ENCODE measurements around the gene CD52.
"Not testable (repeated sequence)": the region's sequence is repeated elsewhere in the genome, so short reads cannot be mapped to it uniquely, and the experiment has no call there.

Gene CD52

DNA sequence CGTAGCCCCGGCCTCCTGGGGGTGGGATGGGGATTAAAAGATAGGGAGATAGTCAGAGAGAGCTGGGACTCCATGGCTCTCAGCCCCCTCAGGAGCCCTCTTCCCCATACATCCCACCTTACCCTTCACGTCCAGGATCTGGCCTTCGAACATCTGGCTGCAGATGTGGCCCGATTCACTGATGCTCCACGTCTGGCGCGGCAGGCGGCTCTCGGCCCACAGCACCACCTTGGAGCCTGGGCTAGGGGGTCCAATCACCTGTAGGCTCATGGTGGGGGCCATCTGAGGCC is 4.2 kb downstream of the CD52 start:
- no peak for DNase-seq
- in situ Hi-C loops (cut with MboI; ENCODE audit: low pct_unique_long_range_greater_than_20kb, low sequenced_read_pairs), result no loop called here

DNA sequence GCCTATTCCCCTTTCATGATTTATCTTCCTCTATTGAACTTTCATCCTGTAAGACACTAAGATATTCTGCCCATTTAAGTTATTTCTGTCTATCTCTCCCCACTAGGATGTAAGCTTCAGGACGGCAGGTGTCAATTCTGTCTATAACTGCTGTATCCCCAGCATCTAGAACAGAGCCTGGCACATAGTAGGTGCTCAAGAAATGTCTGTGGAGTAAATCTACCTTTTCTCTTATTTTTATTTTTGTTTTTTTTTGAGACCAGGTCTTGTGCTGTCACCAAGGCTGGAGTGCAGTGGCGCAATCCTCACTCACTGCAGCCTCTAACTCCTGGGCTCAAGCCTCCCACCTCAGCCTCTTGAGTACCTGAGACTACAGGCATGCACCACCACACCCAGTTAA is 5.6 kb downstream of the CD52 start:
- in situ Hi-C loops (cut with MboI; ENCODE audit: low pct_unique_long_range_greater_than_20kb, low sequenced_read_pairs), result no loop called here
- no peak for DNase-seq

DNA sequence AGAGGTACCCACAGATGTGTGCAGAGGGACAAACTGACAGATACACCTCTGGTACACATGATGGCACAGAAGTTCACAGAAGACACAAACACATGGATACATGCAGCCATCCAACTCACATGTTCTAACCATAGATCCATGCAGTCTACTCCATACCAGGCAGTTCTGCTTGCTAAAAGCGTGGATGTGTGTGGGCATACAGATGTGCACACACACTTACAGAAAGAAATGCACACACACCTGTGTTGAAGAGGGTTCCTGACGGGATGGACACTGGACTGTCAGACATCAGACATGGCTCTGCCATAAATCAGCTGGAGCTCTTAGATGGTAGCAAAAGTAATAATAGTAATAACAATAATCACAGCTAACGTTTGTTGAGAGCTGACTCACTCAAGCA is 6.8 kb downstream of the CD52 start:
- DNase-seq, result no peak
- in situ Hi-C loops (cut with MboI; ENCODE audit: low pct_unique_long_range_greater_than_20kb, low sequenced_read_pairs), result no loop called here

DNA sequence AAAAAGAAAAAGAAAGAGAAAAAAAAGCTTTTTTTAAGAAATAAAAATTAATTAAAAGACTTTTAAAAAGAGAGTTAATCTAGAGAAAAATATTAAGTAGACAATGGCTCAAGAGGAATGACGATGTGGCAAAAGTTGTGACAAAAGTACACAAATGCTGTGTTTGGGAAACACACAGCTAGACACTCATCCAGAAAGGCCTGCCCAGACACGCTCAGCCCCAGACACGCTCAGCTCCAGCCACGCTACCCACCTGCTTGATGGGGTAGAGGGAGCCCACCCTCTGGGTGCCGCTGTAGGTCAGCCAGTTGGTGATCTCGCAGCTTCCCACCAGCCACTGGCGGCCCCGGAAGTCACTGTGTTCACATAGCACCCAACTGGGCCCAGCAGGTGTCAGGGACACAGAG is 10.2 kb downstream of the CD52 start:
- DNase-seq, result no peak
- in situ Hi-C loops (cut with MboI; ENCODE audit: low pct_unique_long_range_greater_than_20kb, low sequenced_read_pairs), result no loop called here

DNA sequence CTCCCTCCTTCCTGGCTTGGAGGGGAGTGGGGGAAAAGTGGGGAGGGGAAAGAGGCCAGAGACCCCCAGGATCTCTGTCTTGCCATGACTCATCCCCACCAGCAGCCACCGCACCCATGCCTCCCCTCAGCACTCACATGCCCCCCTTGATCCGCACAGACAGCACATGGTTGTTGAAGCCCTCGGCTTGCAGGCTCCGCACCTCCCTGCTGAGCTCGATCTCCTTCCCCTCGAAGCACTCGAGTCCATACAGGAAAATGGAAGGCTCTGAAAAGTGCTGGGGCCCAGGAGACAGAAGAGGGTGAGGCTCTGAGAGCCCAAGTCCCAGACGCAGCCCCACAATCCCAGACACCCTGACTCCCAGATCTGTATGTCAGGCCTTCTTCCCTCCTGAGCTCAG is 10.8 kb downstream of the CD52 start:
- DNase-seq, result no peak
- in situ Hi-C loops (cut with MboI; ENCODE audit: low pct_unique_long_range_greater_than_20kb, low sequenced_read_pairs), result no loop called here

DNA sequence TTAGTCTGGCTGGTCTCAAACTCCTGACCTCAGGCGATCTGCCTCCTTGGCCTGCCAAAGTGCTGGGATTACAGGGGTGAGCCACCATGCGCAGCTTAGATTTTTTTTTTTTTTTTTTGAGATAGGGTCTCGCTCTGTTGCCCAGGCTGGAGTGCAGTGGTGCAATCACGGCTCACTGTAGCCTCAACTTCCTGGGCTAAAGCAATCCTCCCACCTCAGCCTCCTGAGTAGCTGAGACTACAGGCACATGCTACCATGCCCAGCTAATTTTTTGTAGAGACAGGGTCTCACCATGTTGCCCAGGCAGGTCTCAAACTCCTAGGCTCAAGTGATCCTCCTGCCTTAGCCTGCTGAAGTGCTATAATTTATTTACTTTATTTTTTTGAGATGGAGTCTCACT is 11.6 kb downstream of the CD52 start:
- DNase-seq; in situ Hi-C loops (cut with MboI; ENCODE audit: low pct_unique_long_range_greater_than_20kb, low sequenced_read_pairs): not testable (repeated sequence)

DNA sequence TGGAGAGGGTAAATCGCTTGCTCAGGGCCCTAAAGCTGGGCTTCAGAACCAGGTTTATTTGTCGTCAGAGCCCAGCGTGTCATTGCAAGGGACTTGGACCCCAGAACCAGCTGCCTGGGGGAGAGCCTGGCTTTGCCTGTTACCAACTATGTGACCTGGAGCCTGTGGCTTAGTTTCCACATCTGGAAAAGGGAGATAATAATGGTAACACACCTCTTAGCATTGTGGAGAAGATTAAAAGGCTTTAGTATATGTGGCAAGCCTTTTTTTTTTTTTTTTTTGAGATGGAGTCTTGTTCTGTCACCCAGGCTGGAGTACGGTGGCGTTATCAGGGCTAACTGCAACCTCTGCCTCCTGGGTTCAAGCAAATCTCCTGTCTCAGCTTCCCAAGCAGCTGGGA is 12.5 kb downstream of the CD52 start:
- in situ Hi-C loops (cut with MboI; ENCODE audit: low pct_unique_long_range_greater_than_20kb, low sequenced_read_pairs), result no loop called here
- no peak for DNase-seq

DNA sequence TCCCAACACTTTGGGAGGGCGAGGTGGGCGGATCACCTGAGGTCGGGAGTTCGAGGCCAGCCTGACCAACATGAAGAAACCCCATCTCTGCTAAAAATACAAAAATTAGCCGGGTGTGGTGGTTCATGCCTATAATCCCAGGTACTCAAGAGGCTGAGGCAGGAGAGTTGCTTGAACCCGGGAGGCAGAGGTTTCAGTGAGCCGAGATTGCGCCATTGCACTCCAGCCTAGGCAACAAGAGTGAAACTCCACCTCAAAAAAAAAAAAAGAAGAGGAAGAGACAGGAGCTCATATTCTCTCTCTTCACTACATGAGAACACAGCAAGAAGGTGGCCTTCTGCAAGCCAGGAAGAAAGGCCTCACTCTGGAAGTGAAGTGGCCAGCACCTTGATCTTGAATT is 15.6 kb downstream of the CD52 start:
- in situ Hi-C loops (cut with MboI; ENCODE audit: low pct_unique_long_range_greater_than_20kb, low sequenced_read_pairs); DNase-seq: not testable (repeated sequence)

DNA sequence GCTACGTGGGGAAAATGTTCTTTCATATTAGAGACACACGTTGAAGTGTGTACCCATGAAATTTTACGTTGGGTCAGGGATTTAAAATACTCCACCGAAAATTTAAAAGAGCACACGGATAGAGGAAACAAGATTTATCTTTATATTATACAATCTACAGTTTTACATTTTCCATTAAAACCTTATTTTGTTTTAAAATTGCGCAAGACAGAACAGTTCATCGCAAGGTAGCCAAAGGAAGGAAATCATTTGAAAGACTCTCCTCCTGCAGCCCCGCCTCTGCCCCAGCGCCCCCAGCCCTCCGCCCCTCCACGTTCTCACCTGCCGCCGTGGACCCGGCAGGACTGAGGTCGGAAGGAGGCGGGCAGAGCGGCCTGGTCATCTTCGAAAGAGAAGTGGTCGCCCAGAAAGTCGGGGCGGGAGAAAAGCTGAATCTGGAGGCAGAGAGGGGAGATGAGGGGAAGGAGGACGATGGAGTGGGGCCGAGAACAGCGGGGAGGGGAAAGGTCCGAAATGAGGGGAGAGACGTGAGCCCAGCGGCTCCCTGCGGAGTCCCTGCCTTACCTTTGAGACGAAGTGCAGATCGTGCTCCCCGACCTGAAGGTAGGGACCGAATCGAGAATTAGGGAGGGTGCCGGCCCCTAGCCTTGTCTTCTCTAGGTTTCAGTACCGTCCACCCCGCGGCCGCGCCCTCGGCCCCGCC is 18.2 kb downstream of the CD52 start:
- no peak for DNase-seq
- in situ Hi-C loops (cut with MboI; ENCODE audit: low pct_unique_long_range_greater_than_20kb, low sequenced_read_pairs), result no loop called here

DNA sequence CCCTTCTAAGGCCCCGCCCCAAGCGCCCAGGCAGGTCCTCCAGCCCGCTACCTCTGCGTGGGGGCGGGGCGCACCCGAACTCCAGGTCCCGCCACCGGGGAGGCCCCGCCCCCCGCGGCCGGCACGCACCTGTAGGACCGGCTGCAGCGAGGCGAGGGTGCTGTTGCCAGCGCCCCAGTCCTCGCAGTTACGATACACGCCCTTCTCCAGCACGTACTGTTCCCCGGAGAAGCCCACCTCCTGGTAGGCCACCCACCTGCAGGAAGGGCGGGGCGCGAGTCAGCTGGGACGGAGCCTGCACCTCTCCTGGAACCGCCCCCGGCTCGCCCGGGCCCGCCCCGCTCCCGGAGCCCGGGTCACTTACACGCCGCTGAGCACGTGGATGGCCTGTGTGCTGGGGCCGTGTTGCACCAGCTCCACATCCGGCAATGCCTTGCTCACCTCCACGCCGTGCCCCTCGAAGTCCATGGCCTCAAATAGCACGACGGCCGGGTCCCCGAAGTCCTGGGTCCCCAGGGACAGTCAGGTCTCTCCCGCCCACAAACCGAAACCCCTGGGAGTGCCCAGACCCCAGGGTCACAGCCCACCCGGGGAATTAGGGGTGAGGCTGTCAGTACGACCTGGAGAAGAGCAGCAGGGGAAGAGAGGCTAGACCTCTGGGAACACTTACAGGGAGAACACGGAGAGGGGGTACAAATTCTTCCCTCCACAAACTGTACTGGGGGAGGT is 18.9 kb downstream of the CD52 start:
- in situ Hi-C loops (cut with MboI; ENCODE audit: low pct_unique_long_range_greater_than_20kb, low sequenced_read_pairs), result no loop called here
- no peak for DNase-seq

DNA sequence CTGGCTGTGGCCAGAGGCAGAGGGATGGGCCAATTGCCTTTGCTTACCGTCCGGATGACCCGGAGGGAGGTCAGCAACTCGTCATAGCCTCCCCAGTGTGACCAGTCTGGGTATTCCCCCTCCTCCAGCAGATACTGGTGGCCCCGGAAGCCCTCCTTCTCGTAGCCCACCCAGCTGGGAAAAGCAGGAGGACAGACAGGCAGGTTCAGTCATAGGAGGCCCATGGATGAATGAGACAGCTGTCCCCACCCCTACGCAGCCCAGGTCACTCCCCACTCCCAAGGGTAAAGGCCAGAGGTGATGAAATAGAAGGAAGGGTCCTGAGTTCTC is 19.4 kb downstream of the CD52 start:
- DNase-seq, result no peak
- in situ Hi-C loops (cut with MboI; ENCODE audit: low pct_unique_long_range_greater_than_20kb, low sequenced_read_pairs), result no loop called here

DNA sequence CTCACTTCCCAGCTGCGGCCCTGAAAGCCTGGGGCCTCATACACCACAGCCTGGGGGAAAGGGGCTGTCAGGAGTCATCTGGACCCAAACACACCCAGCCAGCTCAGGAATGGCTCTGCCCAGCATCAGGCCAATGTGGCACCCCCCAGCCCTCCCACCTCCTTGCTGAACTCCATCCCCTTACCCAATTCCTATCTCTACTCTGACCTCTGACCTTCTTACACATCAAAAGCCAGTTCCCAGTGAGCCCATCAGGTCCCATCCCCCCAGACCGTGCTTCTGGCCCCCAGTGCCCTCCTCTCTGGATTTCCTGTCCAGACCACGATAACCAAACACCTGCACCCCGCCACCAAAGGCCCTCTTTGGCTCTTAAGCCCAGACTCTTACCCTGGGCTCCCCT is 19.9 kb downstream of the CD52 start:
- no peak for DNase-seq
- in situ Hi-C loops (cut with MboI; ENCODE audit: low pct_unique_long_range_greater_than_20kb, low sequenced_read_pairs), result no loop called here

DNA sequence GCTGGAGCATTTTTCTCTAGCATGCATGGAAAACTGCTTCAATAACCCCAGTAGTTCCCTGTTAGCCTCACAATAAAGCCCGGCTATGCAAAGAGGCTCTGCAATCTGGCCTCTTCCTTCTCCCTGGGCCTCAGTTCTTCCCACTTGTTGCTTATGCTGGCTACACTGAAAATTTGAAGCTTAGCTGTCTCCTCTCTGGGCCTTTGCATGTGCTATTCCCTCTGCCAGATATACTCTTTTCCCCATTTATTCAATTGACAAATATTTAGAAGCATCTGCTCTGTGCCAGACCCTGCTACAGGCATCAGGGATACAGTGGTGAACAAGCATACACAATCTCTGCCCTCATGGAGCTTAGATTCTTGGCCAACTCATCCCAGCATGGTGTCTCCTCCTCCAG is 20.9 kb downstream of the CD52 start:
- in situ Hi-C loops (cut with MboI; ENCODE audit: low pct_unique_long_range_greater_than_20kb, low sequenced_read_pairs), result no loop called here
- no peak for DNase-seq

DNA sequence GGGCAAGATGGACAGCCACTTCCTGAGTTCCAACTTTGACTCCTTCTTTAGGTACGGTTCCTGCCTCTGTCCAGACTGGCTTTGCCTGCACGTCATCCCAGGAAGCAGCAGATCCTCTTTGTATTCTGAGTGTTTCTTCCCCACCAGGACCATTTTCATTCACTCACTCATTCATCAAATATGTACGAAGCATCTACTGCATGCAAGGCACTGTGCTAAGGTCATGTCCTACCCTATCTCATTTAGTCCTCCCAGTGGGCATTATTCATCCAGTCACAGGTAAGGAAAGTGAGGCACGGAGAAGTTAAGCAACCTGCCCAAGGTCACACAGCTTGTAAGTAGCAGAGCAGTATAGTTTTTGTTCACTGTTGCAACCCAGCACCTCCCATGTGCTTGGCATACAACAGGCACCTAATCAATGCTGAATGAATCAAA is 22.3 kb downstream of the CD52 start:
- in situ Hi-C loops (cut with MboI; ENCODE audit: low pct_unique_long_range_greater_than_20kb, low sequenced_read_pairs), result no loop called here
- DNase-seq, result no peak

DNA sequence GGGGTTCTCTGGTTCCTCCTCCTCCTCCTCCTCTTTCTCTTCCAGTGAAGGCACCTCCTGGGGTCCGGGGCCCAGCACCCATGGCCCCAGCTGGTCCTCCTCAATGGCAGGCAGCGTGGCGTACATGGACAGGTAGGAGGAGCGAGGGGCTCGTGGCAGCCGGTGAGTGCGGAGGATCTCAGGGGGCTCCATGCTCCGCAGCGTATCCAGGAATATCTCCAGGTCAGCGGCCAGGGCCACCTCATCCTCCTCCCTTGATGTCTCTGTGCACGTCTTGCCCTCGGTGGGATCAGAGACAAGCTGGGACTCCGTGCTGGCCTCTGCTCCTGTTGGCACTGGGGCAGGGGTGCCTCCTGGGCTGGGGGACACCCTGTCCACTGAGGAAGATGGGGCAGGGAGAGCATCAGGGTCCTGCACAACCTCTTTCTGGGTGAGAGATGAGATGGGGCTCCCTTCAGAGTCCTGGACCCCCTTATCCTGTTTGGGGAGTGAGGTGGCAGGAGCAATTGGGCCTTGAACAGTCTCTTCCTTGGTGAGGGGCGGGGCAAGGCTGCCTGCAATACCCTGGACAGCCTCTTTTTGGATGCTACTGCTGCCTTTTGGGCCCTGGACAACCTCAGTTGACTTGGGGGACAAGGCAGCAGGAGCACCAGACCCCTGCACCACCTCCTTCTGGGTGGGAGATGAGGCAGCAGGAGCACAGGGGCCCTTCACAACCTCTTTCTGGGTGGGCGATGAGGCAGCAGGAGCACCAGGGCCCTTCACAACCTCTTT is 26.6 kb downstream of the CD52 start:
- no peak for DNase-seq
- in situ Hi-C loops (cut with MboI; ENCODE audit: low pct_unique_long_range_greater_than_20kb, low sequenced_read_pairs), result no loop called here

DNA sequence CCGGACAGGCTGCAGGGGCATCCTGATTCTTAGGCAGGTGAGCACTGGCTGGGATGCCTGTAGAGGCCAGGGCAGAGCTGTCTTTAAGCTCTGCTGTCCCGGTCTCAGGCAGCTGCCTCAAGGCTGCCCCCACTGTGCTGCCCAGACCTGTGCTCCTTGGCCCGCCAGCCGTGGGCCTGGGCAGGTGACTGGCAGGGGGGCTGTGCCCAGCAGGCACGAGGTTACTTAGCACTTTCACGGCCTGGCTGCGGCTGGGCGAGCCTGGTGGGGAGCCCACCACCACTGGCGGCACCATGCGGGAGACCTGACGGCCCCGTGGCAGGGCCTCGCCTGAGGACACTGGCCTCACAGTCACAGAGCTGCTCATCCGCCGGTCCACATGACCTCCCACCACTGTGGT is 28.0 kb downstream of the CD52 start:
- in situ Hi-C loops (cut with MboI; ENCODE audit: low pct_unique_long_range_greater_than_20kb, low sequenced_read_pairs), result no loop called here
- no peak for DNase-seq

DNA sequence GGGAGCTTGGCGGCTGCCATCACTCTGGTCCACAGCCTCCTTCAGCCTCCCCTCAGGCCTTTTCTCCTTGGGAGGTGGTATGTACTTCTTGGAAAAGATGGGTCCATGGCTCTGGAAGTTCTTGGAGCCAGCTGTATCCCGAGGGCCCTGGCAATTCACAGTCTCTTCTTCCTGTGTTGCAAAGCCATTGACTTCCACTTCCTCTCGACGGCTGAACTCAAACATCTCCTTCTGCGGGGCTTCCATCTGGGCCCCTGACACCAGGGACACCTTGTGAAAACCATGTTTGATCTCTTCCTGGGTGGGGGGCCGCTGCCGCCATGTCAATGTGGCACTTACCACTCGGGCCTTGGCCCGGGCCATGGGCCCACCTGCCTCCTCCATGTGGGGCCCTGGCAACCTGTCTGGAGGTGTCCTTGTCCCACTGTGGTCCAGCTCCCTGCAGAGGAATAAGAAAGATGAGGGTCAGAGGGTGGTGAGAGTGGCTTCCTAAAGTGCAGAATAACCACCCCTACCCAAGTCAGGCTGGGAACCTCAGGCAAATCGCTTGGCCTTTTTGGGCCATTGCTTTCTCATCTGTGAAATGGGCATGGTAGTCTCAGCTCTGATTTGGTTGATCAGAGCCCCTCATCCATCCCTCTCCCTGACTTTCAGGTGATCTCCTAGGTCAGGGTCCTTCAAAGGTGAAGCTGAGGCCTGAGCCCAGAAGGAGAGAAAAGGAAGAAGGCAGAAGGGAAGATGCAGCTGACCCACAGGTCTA is 28.7 kb downstream of the CD52 start:
- DNase-seq, result no peak
- in situ Hi-C loops (cut with MboI; ENCODE audit: low pct_unique_long_range_greater_than_20kb, low sequenced_read_pairs), result no loop called here

DNA sequence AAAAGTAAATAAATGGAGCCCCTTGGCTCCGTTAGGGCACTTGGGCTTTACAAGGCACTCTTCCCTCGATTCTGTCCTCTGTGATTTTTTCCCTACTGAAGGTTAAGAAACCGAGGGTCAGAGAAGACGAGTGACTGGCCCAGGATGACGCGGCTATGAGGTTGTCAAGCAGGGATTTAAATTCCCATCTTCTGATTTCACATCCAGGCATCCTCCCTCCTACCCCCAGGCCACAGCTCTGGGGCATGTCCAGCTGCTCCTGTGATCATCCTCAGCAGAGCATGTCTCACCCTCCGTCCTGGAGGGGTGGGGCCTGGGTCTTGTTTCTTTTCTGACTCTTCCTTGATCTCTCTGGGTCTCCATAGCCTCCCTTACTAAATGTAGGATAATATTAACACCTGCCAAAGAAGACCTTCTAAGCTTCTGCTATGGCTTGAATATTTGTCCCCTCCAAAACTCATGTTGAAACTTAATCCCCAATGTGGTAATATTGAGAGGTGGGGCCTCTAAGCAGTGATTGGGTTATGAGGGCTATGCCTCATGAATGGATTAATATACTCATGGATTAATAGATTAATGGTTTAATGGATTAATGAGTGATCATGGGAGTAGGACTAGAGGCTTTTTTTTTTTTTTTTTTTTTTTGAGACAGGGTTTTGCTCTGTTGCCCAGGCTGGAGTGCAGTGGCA is 31.6 kb downstream of the CD52 start:
- in situ Hi-C loops (cut with MboI; ENCODE audit: low pct_unique_long_range_greater_than_20kb, low sequenced_read_pairs), result no loop called here
- DNase-seq, result no peak

DNA sequence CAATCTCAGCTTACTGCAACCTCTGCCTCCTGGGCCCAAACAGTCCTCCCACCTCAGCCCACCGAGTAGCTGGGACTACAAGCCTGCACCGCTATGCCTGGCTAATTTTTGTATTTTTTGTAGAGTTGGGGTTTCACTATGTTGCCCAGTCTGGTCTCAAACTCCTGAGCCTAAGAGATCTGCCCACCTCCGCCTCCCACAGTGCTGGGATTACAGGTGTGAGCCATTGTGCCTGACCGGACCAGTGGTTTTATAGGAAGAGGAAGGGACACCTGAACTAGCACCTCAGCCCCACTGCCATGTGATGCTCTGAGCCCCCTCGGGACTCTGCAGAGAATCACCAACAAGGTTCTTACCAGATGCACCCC is 32.1 kb downstream of the CD52 start:
- no peak for DNase-seq
- in situ Hi-C loops (cut with MboI; ENCODE audit: low pct_unique_long_range_greater_than_20kb, low sequenced_read_pairs), result no loop called here

DNA sequence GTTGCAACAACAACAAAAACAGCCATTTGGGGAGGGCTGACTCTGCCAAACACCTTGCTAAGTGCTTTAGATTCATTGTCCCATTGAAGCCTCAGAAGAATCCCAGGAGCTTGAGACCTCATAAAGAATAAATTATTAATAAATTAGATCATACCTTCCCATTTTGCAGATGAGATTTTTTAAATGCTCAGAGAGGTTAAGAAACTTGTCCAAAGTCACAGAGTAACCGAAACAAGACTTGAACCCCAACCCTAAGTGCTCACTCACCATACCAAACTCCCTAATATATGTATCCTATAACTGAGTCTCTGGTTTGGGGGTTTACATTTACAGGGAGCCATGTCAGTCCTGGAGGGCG is 32.6 kb downstream of the CD52 start:
- DNase-seq, result no peak
- in situ Hi-C loops (cut with MboI; ENCODE audit: low pct_unique_long_range_greater_than_20kb, low sequenced_read_pairs), result no loop called here
